WERI-Rb-1 (cell line): Measurements from ENCODE around the gene PTGDS.

ENCODE experiments used
- DNase-seq: peaks from one replicate; pipeline ENCODE4 v3.0.0-alpha.2; 2020
- H3K27ac ChIP-seq: fragments of 250-450 bp; sonication (Bioruptor Pico); 2 replicates; pipeline ENCODE4 v1.5.1; 2020; ENCODE audit warnings: mild to moderate bottlenecking, moderate library complexity
- H3K27me3 ChIP-seq: fragments of 250-450 bp; sonication (Bioruptor Pico); 2 replicates; pipeline ENCODE4 v1.5.1; 2021; ENCODE audit warnings: mild to moderate bottlenecking, low read depth, moderate library complexity; ENCODE audit not compliant: insufficient read depth, severe bottlenecking
- H3K36me3 ChIP-seq: fragments of 250-450 bp; sonication (Bioruptor Pico); 2 replicates; pipeline ENCODE4 v1.5.1; 2020; ENCODE audit warnings: mild to moderate bottlenecking, moderate library complexity
- H3K4me3 ChIP-seq: 2 replicates; pipeline ENCODE4 v1.5.1; 2011; ENCODE audit warnings: low read depth, mild to moderate bottlenecking, control low read depth, low read length
- H3K9me3 ChIP-seq: fragments of 250-450 bp; sonication (Bioruptor Pico); 2 replicates; pipeline ENCODE4 v1.5.1; 2021; ENCODE audit warnings: mild to moderate bottlenecking, moderate library complexity; ENCODE audit not compliant: severe bottlenecking
- TF ChIP-seq, protein P1 (sequence below): IDR thresholded peaks from 2 replicates; pipeline ENCODE4 v1.5.1; 2011; ENCODE audit warnings: low read depth, mild to moderate bottlenecking, control low read depth, inconsistent platforms, low read length

The PTGDS gene

DNA sequence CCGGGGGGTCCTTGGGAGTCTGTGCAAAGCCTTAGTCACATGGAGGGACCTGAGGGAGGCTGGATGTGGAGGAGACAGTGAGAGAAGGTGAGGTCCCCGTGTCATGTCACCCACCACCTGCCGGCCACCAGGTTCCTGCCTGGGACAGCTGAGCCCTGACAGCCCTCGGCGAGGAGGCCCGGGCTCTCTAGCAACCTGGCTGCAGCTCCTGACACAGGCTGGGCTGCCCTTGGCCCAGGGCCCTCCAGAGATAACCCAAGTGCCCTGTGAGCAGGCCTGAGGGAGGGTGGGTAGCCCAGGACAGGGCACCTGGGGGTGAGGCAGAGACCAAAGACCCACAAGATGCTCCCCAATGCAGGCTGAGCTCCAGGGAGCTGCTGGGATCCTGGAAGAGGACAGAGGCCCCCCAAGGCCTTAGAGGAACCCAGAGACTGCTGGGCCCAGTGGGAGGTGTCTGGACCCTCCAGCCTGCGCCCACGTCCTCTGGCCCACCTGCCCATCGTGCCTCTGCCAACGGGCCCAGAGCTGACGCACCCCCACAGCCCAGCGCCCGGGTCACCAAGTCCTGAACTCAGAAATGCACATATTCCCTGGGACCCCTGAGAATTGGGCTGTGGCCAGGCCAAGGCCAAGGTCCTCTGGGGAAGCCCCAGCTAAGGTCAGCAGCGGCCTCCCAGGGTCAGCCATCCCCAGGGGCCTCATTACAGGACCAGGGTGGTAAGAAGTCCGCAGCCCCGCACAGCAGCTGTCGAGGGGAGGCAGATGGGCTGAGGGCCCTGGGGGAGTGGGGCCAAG lies 8.8 kb upstream of the PTGDS start:
- Histone ChIP-seq H3K27me3 (no peaks in the 10 kb centered on the region), H3K27ac (no peak overlapping the region), H3K9me3 (no peaks in the 10 kb centered on the region), H3K4me3 (no peak overlapping the region), H3K36me3 (no peaks in the 10 kb centered on the region)
- TF ChIP-seq, protein P1, sequence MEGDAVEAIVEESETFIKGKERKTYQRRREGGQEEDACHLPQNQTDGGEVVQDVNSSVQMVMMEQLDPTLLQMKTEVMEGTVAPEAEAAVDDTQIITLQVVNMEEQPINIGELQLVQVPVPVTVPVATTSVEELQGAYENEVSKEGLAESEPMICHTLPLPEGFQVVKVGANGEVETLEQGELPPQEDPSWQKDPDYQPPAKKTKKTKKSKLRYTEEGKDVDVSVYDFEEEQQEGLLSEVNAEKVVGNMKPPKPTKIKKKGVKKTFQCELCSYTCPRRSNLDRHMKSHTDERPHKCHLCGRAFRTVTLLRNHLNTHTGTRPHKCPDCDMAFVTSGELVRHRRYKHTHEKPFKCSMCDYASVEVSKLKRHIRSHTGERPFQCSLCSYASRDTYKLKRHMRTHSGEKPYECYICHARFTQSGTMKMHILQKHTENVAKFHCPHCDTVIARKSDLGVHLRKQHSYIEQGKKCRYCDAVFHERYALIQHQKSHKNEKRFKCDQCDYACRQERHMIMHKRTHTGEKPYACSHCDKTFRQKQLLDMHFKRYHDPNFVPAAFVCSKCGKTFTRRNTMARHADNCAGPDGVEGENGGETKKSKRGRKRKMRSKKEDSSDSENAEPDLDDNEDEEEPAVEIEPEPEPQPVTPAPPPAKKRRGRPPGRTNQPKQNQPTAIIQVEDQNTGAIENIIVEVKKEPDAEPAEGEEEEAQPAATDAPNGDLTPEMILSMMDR = no peak
- DNase-seq = no peak

DNA sequence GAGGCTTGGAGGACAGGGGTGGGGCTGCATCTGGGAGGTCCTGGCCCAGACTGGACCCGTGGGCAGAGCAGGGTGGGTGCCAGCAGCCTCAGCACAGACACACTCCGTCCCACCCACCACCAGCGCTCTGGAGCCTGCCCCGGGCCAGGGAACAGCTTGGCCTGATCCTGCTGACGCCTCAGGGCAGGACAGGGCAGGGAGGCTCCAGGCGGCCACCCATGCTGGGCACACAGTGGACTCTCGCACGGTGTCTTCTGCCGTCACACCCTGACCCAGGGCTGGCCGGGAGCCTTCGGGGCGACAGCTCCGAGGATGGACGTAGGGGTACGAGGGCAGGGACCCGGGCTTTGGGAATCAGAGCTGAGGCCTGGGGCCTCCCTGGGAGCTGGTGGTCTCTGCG lies 8.2 kb upstream of the PTGDS start:
- TF ChIP-seq, protein P1 = no peak
- H3K9me3 ChIP-seq = no peaks in the 10 kb centered on the region
- no peak for DNase-seq
- no peak overlapping the region for H3K27ac ChIP-seq
- H3K36me3 ChIP-seq = no peaks in the 10 kb centered on the region
- H3K27me3 ChIP-seq = no peaks in the 10 kb centered on the region
- no peak overlapping the region for H3K4me3 ChIP-seq

DNA sequence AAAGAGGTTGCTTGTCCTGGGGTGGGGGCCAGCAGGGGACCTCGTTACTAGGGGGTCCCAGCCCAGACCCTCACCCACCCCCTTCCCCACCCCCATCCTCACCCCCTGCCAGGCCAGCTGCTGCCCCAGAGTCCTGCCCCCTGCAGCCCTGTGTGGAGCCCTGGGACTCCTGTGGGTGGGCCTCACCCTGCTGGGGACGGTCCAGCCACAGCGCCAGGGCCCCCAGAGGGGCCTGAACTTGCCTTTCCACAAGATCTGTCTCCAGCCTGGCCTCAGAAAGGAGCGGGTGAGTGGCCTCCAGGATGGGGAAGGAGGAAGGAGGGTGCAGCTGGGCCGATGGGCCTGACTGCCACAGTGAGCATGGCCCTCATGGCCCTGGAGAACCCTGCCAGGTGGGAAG lies 7.5 kb upstream of the PTGDS start:
- no peak overlapping the region for H3K4me3 ChIP-seq
- TF ChIP-seq, protein P1 = no peak

DNA sequence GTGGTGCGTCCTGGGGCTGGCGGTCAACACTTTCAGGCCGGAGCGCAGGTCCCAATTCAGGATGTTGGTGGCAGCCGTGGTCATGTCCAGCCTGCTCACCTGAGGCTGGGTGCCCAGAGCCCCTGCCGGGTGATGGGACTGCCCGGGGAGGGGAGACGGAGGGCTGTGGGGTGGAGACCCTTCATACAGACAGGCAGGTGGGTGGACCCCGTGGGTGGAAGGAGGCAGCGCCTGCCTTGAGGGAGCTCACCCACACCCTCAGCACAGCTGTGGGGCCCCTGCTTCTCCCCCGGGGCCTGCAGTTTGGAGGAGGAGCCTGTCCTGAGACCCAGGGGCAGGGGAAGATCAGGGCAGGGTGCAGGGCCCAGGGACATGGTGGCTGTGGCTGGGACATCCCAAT lies 6.9 kb upstream of the PTGDS start:
- TF ChIP-seq, protein P1 = no peak
- Histone ChIP-seq H3K27ac (no peak overlapping the region), H3K27me3 (no peaks in the 10 kb centered on the region), H3K9me3 (no peaks in the 10 kb centered on the region), H3K36me3 (no peaks in the 10 kb centered on the region), H3K4me3 (no peak overlapping the region)
- no peak for DNase-seq

More for the DNA sequence above, 7.5 kb upstream of the PTGDS start:
- Histone ChIP-seq H3K9me3 (no peaks in the 10 kb centered on the region), H3K36me3 (no peaks in the 10 kb centered on the region), H3K27me3 (no peaks in the 10 kb centered on the region), H3K27ac (no peak overlapping the region)
- DNase-seq = no peak

GRCh38 chr9:136971746-136972145 lies 5.6 kb upstream of the PTGDS start:
- TF ChIP-seq, protein P1 = no peak
- Histone ChIP-seq H3K36me3 (no peaks in the 10 kb centered on the region), H3K27ac (no peak overlapping the region), H3K9me3 (no peaks in the 10 kb centered on the region), H3K4me3 (no peak overlapping the region), H3K27me3 (no peaks in the 10 kb centered on the region)
- DNase-seq = no peak

DNA sequence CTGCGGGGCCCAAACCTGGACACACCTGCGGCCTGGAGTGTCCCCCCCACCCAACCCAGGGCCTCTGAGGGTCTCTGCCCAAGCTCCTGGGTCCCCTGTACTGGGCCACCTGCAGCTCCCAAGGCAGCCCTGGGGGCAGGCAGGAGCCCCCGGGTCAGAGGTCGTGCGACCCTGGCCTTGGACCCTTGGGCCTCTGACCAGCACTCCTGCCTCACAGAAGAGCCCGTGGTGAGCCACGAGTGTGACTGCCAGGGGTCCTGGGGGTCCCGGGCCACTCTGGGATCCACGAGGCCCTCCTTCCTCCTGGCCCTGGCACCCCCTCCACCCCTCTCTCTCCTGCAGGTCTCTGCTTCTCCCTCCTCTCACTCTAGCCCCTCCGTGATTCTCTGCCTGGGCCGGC lies 5.0 kb upstream of the PTGDS start:
- Histone ChIP-seq H3K4me3 (no peak overlapping the region), H3K27ac (no peak overlapping the region), H3K9me3 (no peaks in the 10 kb centered on the region), H3K27me3 (no peaks in the 10 kb centered on the region), H3K36me3 (no peaks in the 10 kb centered on the region)
- no peak for DNase-seq
- TF ChIP-seq, protein P1 = no peak
